ENCODE results near the gene MRFAP1L1. TPM values are rescaled to one million over a fixed set of nuclear protein-coding genes. Genes with fewer than 3 reads are reported as not detected.

The MRFAP1L1 gene
- total and polyA plus RNA-seq, 9 of the 15 experiments (the other 6 are each of a cell fraction or from before 2014, with no cell fraction given): 37.6 to 111 (median 83.8) TPM

DNA sequence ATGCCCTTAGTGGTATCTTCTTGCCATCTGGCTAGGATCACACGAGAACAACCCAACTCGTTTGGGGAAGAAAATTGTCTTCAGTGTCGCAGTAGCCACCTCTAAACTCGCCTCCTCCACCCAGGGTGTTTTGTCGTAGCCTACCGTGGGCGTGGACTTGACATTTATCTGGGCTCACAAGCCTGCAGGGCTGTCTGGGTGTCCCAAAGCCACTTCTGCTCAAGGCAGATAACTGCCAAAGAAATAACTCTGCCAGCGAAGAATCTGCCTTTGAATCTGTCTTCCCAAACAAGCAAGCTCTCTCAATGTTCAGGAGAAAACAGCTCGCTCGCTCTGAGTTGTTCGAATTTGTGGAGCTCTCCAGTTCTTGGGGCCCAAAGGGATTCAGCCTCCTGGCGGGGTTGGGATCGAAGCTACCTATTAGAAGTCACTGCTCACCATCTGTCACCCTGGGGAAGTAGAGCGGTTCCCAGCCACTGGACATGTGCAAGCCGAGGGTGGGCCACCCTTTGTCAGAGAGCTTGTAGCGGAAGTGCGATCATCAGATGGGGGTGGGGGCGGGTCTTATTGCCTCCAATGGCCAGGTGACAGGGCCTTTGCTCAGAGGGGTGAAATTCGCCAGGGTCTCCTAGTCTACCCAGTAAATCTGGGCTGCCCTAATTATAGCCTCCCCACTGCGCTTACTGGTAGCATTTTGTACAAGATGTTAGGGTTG lies 21.1 kb upstream of the MRFAP1L1 start (continued):
- TF ChIP-seq XRCC4 (IDR thresholded peaks at IDR 0.05; ENCODE audit: extremely low read depth, insufficient read depth, insufficient read length) (no peak), HMG20A (CRISPR knock-in tag; conservative IDR thresholded peaks at IDR 0.05) (no peak), ARHGAP35 (IDR thresholded peaks at IDR 0.05; ENCODE audit: partially characterized antibody) (no peak), ARID1B (IDR thresholded peaks at IDR 0.05) (peak; percentile 99), SNRNP70 (optimal IDR thresholded peaks at IDR 0.05; ENCODE audit: low read depth, low read length) (no peak), KLF10 (CRISPR knock-in tag; IDR thresholded peaks at IDR 0.05) (no peak), ZNF699 (CRISPR knock-in tag; IDR thresholded peaks at IDR 0.05; ENCODE audit: insufficient replicate concordance) (no peak), ETV5 (CRISPR knock-in tag; IDR thresholded peaks at IDR 0.05; ENCODE audit: low read depth) (peak; percentile 56; the same call in 1 of the 2 replicates), CBFA2T2 (conservative IDR thresholded peaks at IDR 0.05) (peak; percentile 97), CREBBP (IDR thresholded peaks at IDR 0.05; ENCODE audit: low read depth, low read length) (no peak)
- TF ChIP-seq, protein P1, sequence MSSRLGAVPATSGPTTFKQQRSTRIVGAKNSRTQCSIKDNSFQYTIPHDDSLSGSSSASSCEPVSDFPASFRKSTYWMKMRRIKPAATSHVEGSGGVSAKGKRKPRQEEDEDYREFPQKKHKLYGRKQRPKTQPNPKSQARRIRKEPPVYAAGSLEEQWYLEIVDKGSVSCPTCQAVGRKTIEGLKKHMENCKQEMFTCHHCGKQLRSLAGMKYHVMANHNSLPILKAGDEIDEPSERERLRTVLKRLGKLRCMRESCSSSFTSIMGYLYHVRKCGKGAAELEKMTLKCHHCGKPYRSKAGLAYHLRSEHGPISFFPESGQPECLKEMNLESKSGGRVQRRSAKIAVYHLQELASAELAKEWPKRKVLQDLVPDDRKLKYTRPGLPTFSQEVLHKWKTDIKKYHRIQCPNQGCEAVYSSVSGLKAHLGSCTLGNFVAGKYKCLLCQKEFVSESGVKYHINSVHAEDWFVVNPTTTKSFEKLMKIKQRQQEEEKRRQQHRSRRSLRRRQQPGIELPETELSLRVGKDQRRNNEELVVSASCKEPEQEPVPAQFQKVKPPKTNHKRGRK (tag; IDR thresholded peaks at IDR 0.05): no peak
- TF ChIP-seq, protein P2, sequence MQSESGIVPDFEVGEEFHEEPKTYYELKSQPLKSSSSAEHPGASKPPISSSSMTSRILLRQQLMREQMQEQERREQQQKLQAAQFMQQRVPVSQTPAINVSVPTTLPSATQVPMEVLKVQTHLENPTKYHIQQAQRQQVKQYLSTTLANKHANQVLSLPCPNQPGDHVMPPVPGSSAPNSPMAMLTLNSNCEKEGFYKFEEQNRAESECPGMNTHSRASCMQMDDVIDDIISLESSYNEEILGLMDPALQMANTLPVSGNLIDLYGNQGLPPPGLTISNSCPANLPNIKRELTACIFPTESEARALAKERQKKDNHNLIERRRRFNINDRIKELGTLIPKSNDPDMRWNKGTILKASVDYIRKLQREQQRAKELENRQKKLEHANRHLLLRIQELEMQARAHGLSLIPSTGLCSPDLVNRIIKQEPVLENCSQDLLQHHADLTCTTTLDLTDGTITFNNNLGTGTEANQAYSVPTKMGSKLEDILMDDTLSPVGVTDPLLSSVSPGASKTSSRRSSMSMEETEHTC (IDR thresholded peaks at IDR 0.05): no peak
- TF ChIP-seq, protein P3, sequence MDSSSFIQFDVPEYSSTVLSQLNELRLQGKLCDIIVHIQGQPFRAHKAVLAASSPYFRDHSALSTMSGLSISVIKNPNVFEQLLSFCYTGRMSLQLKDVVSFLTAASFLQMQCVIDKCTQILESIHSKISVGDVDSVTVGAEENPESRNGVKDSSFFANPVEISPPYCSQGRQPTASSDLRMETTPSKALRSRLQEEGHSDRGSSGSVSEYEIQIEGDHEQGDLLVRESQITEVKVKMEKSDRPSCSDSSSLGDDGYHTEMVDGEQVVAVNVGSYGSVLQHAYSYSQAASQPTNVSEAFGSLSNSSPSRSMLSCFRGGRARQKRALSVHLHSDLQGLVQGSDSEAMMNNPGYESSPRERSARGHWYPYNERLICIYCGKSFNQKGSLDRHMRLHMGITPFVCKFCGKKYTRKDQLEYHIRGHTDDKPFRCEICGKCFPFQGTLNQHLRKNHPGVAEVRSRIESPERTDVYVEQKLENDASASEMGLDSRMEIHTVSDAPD (CRISPR knock-in tag; IDR thresholded peaks at IDR 0.05): no peak
- TF ChIP-seq, protein P4, sequence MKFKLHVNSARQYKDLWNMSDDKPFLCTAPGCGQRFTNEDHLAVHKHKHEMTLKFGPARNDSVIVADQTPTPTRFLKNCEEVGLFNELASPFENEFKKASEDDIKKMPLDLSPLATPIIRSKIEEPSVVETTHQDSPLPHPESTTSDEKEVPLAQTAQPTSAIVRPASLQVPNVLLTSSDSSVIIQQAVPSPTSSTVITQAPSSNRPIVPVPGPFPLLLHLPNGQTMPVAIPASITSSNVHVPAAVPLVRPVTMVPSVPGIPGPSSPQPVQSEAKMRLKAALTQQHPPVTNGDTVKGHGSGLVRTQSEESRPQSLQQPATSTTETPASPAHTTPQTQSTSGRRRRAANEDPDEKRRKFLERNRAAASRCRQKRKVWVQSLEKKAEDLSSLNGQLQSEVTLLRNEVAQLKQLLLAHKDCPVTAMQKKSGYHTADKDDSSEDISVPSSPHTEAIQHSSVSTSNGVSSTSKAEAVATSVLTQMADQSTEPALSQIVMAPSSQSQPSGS (CRISPR knock-in tag; IDR thresholded peaks at IDR 0.05): no peak
- TF ChIP-seq, protein P5, sequence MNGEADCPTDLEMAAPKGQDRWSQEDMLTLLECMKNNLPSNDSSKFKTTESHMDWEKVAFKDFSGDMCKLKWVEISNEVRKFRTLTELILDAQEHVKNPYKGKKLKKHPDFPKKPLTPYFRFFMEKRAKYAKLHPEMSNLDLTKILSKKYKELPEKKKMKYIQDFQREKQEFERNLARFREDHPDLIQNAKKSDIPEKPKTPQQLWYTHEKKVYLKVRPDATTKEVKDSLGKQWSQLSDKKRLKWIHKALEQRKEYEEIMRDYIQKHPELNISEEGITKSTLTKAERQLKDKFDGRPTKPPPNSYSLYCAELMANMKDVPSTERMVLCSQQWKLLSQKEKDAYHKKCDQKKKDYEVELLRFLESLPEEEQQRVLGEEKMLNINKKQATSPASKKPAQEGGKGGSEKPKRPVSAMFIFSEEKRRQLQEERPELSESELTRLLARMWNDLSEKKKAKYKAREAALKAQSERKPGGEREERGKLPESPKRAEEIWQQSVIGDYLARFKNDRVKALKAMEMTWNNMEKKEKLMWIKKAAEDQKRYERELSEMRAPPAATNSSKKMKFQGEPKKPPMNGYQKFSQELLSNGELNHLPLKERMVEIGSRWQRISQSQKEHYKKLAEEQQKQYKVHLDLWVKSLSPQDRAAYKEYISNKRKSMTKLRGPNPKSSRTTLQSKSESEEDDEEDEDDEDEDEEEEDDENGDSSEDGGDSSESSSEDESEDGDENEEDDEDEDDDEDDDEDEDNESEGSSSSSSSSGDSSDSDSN (IDR thresholded peaks at IDR 0.05; ENCODE audit: borderline replicate concordance in 1 of 2, low read depth in 2 of 2, low read length in 2 of 2): peak in 1 of 2 experiments; percentile 59; a peak in 1 of 4 replicates
- TF ChIP-seq, protein P6, sequence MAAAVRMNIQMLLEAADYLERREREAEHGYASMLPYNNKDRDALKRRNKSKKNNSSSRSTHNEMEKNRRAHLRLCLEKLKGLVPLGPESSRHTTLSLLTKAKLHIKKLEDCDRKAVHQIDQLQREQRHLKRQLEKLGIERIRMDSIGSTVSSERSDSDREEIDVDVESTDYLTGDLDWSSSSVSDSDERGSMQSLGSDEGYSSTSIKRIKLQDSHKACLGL (CRISPR knock-in tag; IDR thresholded peaks at IDR 0.05; ENCODE audit: borderline replicate concordance, poor library complexity, severe bottlenecking): no peak
